IMR-90 (cell line): ENCODE data around the gene POLD1. TPM values are rescaled to one million over a fixed set of nuclear protein-coding genes. Genes with fewer than 3 reads are reported as not detected.
A peak's percentile ranks its signal among the peaks of the same experiment; 100 is the strongest.

ENCODE experiments used
- ATAC-seq: fragments of 200-7000 bp; cut with Tn5 transposase; 2 replicates; pipeline ENCODE4 v1.9.1; 2020; ENCODE audit warnings: low read depth, mild to moderate bottlenecking, moderate library complexity
- BruUV-seq: library from RNA; stranded (reverse); fragments of 400-500 nt; replicated peaks from 2 replicates; lab custom pipeline; 2021; lab: Mats Ljungman, UMichigan
- CTCF ChIA-PET: fragments of 300-600 bp; formaldehyde crosslinking; extraction: SDS; loops from one replicate; lab custom pipeline; 2021; ENCODE audit warnings: antibody characterized with exemption; lab: Yijun Ruan, JAX
- POLR2A ChIA-PET: fragments of 300-600 bp; sonication (Branson Sonifier 250); formaldehyde crosslinking; loops from one replicate; lab custom pipeline; 2022; ENCODE audit warnings: antibody characterized with exemption; ENCODE audit not compliant: unreplicated experiment; lab: Charles Lee
- DNase-seq: peaks from one replicate; pipeline ENCODE4 v3.0.0; 2013
- H2AFZ ChIP-seq: replicated peaks from 2 replicates; pipeline ENCODE3; 2013; ENCODE audit warnings: low read length, mild to moderate bottlenecking; ENCODE audit not compliant: poor library complexity
- H2AK5ac ChIP-seq: 2 replicates; pipeline ENCODE4 v1.6.1; 2013; ENCODE audit warnings: low read depth, low read length, inconsistent platforms
- H2AK9ac ChIP-seq: replicated peaks from 2 replicates; pipeline ENCODE3; 2013; ENCODE audit warnings: mild to moderate bottlenecking, low read depth, low read length, moderate library complexity; ENCODE audit not compliant: poor library complexity
- H2BK120ac ChIP-seq: 2 replicates; pipeline ENCODE4 v1.6.1; 2013; ENCODE audit warnings: low read depth, low read length, inconsistent platforms
- H2BK15ac ChIP-seq: 3 replicates; pipeline ENCODE4 v1.6.1; 2013; ENCODE audit warnings: low read depth, low read length, inconsistent platforms
- H2BK20ac ChIP-seq: 2 replicates; pipeline ENCODE4 v1.6.1; 2013; ENCODE audit warnings: low read depth, mild to moderate bottlenecking, inconsistent platforms, low read length, moderate library complexity
- H2BK5ac ChIP-seq: 2 replicates; pipeline ENCODE4 v1.6.1; 2013; ENCODE audit warnings: mild to moderate bottlenecking, low read depth, low read length, inconsistent platforms; ENCODE audit not compliant: poor library complexity, severe bottlenecking
- H3K14ac ChIP-seq: replicated peaks from 2 replicates; pipeline ENCODE4 v1.6.1; 2013; ENCODE audit warnings: low read depth, low read length, inconsistent platforms
- H3K18ac ChIP-seq: 2 replicates; pipeline ENCODE4 v1.6.1; 2013; ENCODE audit warnings: low read depth, low read length, control low read depth
- H3K23ac ChIP-seq: 2 replicates; pipeline ENCODE4 v1.6.1; 2013; ENCODE audit warnings: low read depth, low read length, inconsistent platforms
- H3K27ac ChIP-seq: 2 replicates; pipeline ENCODE4 v1.5.1; 2013; ENCODE audit warnings: mild to moderate bottlenecking, control low read depth, low read length; ENCODE audit not compliant: insufficient read depth
- H3K27me3 ChIP-seq: 2 replicates; pipeline ENCODE4 v1.6.1; 2013; ENCODE audit warnings: low read length; ENCODE audit not compliant: control insufficient read depth, insufficient read depth
- H3K36me3 ChIP-seq: 2 replicates; pipeline ENCODE4 v1.6.1; 2013; ENCODE audit warnings: low read length, mixed read lengths; ENCODE audit not compliant: control insufficient read depth, insufficient read depth
- H3K4ac ChIP-seq: 2 replicates; pipeline ENCODE4 v1.6.1; 2013; ENCODE audit warnings: low read depth, low read length, inconsistent platforms
- H3K4me1 ChIP-seq: 2 replicates; pipeline ENCODE4 v1.6.1; 2013; ENCODE audit warnings: low read length, mixed read lengths; ENCODE audit not compliant: control insufficient read depth, insufficient read depth
- H3K4me2 ChIP-seq: 2 replicates; pipeline ENCODE4 v1.6.1; 2013; ENCODE audit warnings: low read depth, mild to moderate bottlenecking, control low read depth, low read length, moderate library complexity
- H3K4me3 ChIP-seq: 2 replicates; pipeline ENCODE4 v1.5.1; 2013; ENCODE audit warnings: low read depth, mild to moderate bottlenecking, control low read depth, low read length, moderate library complexity; ENCODE audit not compliant: insufficient read depth
- H3K56ac ChIP-seq: 2 replicates; pipeline ENCODE4 v1.6.1; 2013; ENCODE audit warnings: low read length, inconsistent platforms; ENCODE audit not compliant: insufficient read depth; ENCODE audit errors: extremely low read depth
- H3K79me1 ChIP-seq, 2 experiments: 2 replicates each; pipeline ENCODE4 v1.6.1; 2013; ENCODE audit warnings: low read length in 2 of 2, inconsistent platforms in 1 of 2, low read depth in 1 of 2
- H3K9ac ChIP-seq: 2 replicates; pipeline ENCODE4 v1.6.1; 2013; ENCODE audit warnings: low read depth, low read length, control low read depth
- H3K9me1 ChIP-seq: 2 replicates; pipeline ENCODE4 v1.6.1; 2013; ENCODE audit warnings: low read length, inconsistent platforms; ENCODE audit not compliant: insufficient read depth
- H3K9me3 ChIP-seq: 2 replicates; pipeline ENCODE4 v1.6.1; 2013; ENCODE audit warnings: low read length; ENCODE audit not compliant: control insufficient read depth, insufficient read depth
- H4K20me1 ChIP-seq: 2 replicates; pipeline ENCODE4 v1.6.1; 2013; ENCODE audit warnings: low read length, inconsistent platforms; ENCODE audit not compliant: insufficient read depth
- H4K5ac ChIP-seq: 2 replicates; pipeline ENCODE4 v1.6.1; 2013; ENCODE audit warnings: mild to moderate bottlenecking, low read depth, low read length, control low read depth
- H4K8ac ChIP-seq, 2 experiments: 2 replicates each; pipeline ENCODE4 v1.6.1; 2013; ENCODE audit warnings: low read depth in 2 of 2, low read length in 2 of 2, control low read depth in 1 of 2, inconsistent platforms in 1 of 2
- H4K91ac ChIP-seq: 2 replicates; pipeline ENCODE4 v1.6.1; 2013; ENCODE audit warnings: low read depth, low read length, inconsistent platforms; ENCODE audit not compliant: insufficient read depth
- MAFK ChIP-seq: IDR thresholded peaks from 2 replicates; pipeline ENCODE4 v1.6.1; 2012; ENCODE audit warnings: low read depth, low read length, improper control_type of control experiment
- MAZ ChIP-seq: IDR thresholded peaks from 2 replicates; pipeline ENCODE4 v1.6.1; 2012; ENCODE audit warnings: low read depth, mild to moderate bottlenecking, low read length, improper control_type of control experiment, moderate library complexity, borderline replicate concordance
- MXI1 ChIP-seq: IDR thresholded peaks from 2 replicates; pipeline ENCODE4 v1.6.1; 2012; ENCODE audit warnings: low read depth, mild to moderate bottlenecking, low read length, moderate library complexity, borderline replicate concordance
- NFE2L2 ChIP-seq: fragments of 150-350 bp; IDR thresholded peaks from 2 replicates; pipeline ENCODE4 v1.6.1; 2016; ENCODE audit warnings: low read depth, mild to moderate bottlenecking, low read length
- POLR2A ChIP-seq: IDR thresholded peaks from 2 replicates; pipeline ENCODE4 v1.6.1; 2012; ENCODE audit warnings: mild to moderate bottlenecking, low read depth, low read length
- RAD21 ChIP-seq: IDR thresholded peaks from 2 replicates; pipeline ENCODE4 v1.6.1; 2012; ENCODE audit warnings: low read length, improper control_type of control experiment
- RCOR1 ChIP-seq: IDR thresholded peaks from 2 replicates; pipeline ENCODE4 v1.6.1; 2012; ENCODE audit warnings: mild to moderate bottlenecking, low read length, improper control_type of control experiment; ENCODE audit not compliant: insufficient replicate concordance
- SMC3 ChIP-seq: fragments of 150-350 bp; IDR thresholded peaks from 2 replicates; pipeline ENCODE4 v1.6.1; 2016; ENCODE audit warnings: low read depth, mild to moderate bottlenecking, antibody characterized with exemption, low read length, moderate library complexity
- WGBS, 2 experiments: methylation state at CpG; one replicate each; pipeline versions ENCODE4 v1.1.5 to v1.1.7; 2013; ENCODE audit warnings: missing lambda C conversion rate in 2 of 2; ENCODE audit not compliant: insufficient read length in 1 of 2; ENCODE audit errors: extremely low coverage in 2 of 2; 5-methylcytosine and 5-hydroxymethylcytosine counted together
- dilution Hi-C: fragments of 300-500 bp; cut with HindIII; formaldehyde crosslinking; loops from one replicate; pipeline ENCODE4 v1.14.3; 2018; ENCODE audit warnings: low sequenced_read_pairs; ENCODE audit not compliant: unreplicated experiment
- in situ Hi-C: fragments of 300-500 bp; cut with MboI; formaldehyde crosslinking; loops from 3 replicates; pipeline ENCODE4 v1.14.3; 2019; ENCODE audit warnings: low sequenced_read_pairs, inconsistent platforms, mixed read lengths
- intact Hi-C: fragments of 100-400 bp; cut with micrococcal nuclease; formaldehyde crosslinking; loops from 2 replicates; pipeline ENCODE4 v1.10.0; 2022
- polyA plus RNA-seq, 3 experiments: library from polyadenylated mRNA; depleted of rRNA; stranded (reverse); fragments of >200 nt; gene quantifications; 2 replicates each; pipeline ENCODE4 v1.2.3, GENCODE V29; 2012; ENCODE audit warnings: low replicate concordance in 1 of 3
- total RNA-seq: library from RNA; depleted of rRNA; stranded (reverse); fragments of >200 nt; gene quantifications from 2 replicates; pipeline ENCODE4 v1.2.3, GENCODE V29; 2012
- TF ChIP-seq, protein P1 (sequence below): fragments of 150-350 bp; IDR thresholded peaks from 2 replicates; pipeline ENCODE4 v1.6.1; 2016; ENCODE audit warnings: low read depth, mild to moderate bottlenecking, low read length, moderate library complexity, borderline replicate concordance
- TF ChIP-seq, protein P2 (sequence below): fragments of 150-350 bp; IDR thresholded peaks from 2 replicates; pipeline ENCODE4 v1.6.1; 2017; ENCODE audit warnings: mild to moderate bottlenecking, antibody characterized with exemption, low read length, low read depth
- TF ChIP-seq, protein P3 (sequence below): conservative IDR thresholded peaks from 2 replicates; pipeline ENCODE4 v1.5.1; 2012; ENCODE audit warnings: mild to moderate bottlenecking, low read depth, low read length, improper control_type of control experiment

Gene POLD1
- total and polyA plus RNA-seq, 2 of the 4 experiments (the other 2 are of a cell fraction), result 13.8 to 28.9 TPM

DNA sequence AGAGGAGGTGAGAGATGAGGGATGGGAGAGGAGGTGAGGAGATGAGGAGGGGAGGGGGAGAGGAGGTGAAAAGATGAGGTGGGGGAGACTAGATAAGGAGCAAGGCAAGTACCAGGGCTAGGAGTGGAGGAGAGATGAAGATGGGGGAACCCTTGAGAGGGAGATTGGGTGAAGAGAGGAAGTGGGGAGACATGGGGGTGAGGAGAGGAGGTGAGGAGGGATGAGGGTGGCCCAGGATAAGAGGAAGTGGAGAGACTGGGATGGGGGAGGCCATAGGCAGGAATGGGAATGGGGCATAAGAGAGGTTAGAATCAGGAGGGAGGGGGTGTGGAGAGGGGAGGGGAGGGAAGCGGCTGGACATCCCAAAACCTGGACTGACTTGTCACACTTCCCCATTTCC is 75.5 kb downstream of the POLD1 start:
- Histone ChIP-seq H4K8ac (no peak overlapping the region), H3K56ac (no peak overlapping the region), H3K79me1 (no peaks in the 10 kb centered on the region), H2AFZ (peak overlapping the region; percentile 77), H2AK9ac (no peak overlapping the region), H2AK5ac (no peak overlapping the region), H3K14ac (no peak overlapping the region), H2BK15ac (no peak overlapping the region), H3K27me3 (peaks cover 12% of the 10 kb centered on the region; the same call in 1 of the 2 replicates), H2BK20ac (no peak overlapping the region), H3K18ac (no peak overlapping the region), H3K9me1 (no peaks in the 10 kb centered on the region), H3K4me3 (no peak overlapping the region), H4K20me1 (no peaks in the 10 kb centered on the region), H3K23ac (no peak overlapping the region), H2BK120ac (no peak overlapping the region), H3K4ac (no peak overlapping the region), H3K4me2 (no peak overlapping the region), H2BK5ac (no peak overlapping the region), H3K9ac (no peak overlapping the region), H3K27ac (no peak overlapping the region), H3K36me3 (no peaks in the 10 kb centered on the region), H4K91ac (no peak overlapping the region), H3K9me3 (no peaks in the 10 kb centered on the region), H4K5ac (no peak overlapping the region), H3K4me1 (no peaks in the 10 kb centered on the region)
- no CpG with 5 or more reads among the region's 1 CpG for WGBS, 2 experiments
- intact Hi-C loops (no loop called here), dilution Hi-C loops (no loop called here), in situ Hi-C loops (loop anchor here (5.0 kb wide), 1 partner anchor 92 kb away; the partner anchor contains the start of gene NAPSA)
- CTCF ChIA-PET, result interaction anchor here (2.3 kb wide), 1 partner anchor 91 kb away, joined by 8 read pairs; no protein-coding TSS in a partner anchor
- no peak for TF ChIP-seq POLR2A
- TF ChIP-seq MAZ, result no peak
- no peak for TF ChIP-seq MXI1
- TF ChIP-seq RCOR1, result no peak
- TF ChIP-seq SMC3, result no peak
- TF ChIP-seq, protein P1, sequence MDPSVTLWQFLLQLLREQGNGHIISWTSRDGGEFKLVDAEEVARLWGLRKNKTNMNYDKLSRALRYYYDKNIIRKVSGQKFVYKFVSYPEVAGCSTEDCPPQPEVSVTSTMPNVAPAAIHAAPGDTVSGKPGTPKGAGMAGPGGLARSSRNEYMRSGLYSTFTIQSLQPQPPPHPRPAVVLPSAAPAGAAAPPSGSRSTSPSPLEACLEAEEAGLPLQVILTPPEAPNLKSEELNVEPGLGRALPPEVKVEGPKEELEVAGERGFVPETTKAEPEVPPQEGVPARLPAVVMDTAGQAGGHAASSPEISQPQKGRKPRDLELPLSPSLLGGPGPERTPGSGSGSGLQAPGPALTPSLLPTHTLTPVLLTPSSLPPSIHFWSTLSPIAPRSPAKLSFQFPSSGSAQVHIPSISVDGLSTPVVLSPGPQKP, result no peak
- TF ChIP-seq NFE2L2, result no peak
- TF ChIP-seq MAFK, result no peak
- TF ChIP-seq, protein P2, sequence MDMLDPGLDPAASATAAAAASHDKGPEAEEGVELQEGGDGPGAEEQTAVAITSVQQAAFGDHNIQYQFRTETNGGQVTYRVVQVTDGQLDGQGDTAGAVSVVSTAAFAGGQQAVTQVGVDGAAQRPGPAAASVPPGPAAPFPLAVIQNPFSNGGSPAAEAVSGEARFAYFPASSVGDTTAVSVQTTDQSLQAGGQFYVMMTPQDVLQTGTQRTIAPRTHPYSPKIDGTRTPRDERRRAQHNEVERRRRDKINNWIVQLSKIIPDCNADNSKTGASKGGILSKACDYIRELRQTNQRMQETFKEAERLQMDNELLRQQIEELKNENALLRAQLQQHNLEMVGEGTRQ, result no peak
- TF ChIP-seq, protein P3, sequence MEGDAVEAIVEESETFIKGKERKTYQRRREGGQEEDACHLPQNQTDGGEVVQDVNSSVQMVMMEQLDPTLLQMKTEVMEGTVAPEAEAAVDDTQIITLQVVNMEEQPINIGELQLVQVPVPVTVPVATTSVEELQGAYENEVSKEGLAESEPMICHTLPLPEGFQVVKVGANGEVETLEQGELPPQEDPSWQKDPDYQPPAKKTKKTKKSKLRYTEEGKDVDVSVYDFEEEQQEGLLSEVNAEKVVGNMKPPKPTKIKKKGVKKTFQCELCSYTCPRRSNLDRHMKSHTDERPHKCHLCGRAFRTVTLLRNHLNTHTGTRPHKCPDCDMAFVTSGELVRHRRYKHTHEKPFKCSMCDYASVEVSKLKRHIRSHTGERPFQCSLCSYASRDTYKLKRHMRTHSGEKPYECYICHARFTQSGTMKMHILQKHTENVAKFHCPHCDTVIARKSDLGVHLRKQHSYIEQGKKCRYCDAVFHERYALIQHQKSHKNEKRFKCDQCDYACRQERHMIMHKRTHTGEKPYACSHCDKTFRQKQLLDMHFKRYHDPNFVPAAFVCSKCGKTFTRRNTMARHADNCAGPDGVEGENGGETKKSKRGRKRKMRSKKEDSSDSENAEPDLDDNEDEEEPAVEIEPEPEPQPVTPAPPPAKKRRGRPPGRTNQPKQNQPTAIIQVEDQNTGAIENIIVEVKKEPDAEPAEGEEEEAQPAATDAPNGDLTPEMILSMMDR, result no peak
- TF ChIP-seq RAD21, result no peak
- DNase-seq (no peak), ATAC-seq (no peak)
- POLR2A ChIA-PET, result no interaction called here
- no TSS peak for BruUV-seq
